Ovary (tissue), 3 donors: Measurements from ENCODE around the gene ARHGAP10.

Source experiments
- POLR2A ChIP-seq: fragments of 450-650 bp; IDR thresholded peaks from one replicate; pipeline ENCODE4 v1.6.1; 2017; ENCODE audit warnings: antibody characterized with exemption, mild to moderate bottlenecking, moderate library complexity
- TF ChIP-seq, protein P1 (sequence below), 3 donors: fragments of 450-650 bp in 2 of 3; fragments of 200-600 bp in 1 of 3; IDR thresholded peaks; one replicate each; pipeline versions ENCODE4 v1.5.1 to v1.8.0; 2016 to 2022; ENCODE audit warnings: antibody characterized with exemption in 3 of 3, mild to moderate bottlenecking in 1 of 3
- donor health status: DM: no; HTN: no; CAD: no.

DNA sequence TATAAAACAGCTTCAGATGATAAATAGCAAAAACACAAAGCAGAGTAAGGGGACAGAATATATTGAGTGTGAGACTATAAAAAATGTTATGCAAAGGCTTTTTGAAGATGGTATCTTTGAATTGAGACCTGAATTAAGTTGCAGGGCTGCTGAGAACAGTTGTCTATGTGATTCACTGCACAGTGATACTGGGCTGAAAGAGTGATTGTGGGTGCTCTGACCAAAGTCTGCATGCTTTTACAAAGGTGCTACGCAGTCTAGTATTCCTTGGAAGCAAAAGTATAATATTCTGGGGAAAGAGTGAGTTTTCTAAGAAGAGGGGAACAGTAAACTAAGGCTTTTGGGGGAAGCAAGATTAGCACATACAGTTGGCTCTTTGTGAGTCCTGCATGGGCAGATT lies 234.0 kb downstream of the ARHGAP10 start:
- TF ChIP-seq, protein P1, sequence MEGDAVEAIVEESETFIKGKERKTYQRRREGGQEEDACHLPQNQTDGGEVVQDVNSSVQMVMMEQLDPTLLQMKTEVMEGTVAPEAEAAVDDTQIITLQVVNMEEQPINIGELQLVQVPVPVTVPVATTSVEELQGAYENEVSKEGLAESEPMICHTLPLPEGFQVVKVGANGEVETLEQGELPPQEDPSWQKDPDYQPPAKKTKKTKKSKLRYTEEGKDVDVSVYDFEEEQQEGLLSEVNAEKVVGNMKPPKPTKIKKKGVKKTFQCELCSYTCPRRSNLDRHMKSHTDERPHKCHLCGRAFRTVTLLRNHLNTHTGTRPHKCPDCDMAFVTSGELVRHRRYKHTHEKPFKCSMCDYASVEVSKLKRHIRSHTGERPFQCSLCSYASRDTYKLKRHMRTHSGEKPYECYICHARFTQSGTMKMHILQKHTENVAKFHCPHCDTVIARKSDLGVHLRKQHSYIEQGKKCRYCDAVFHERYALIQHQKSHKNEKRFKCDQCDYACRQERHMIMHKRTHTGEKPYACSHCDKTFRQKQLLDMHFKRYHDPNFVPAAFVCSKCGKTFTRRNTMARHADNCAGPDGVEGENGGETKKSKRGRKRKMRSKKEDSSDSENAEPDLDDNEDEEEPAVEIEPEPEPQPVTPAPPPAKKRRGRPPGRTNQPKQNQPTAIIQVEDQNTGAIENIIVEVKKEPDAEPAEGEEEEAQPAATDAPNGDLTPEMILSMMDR (IDR thresholded peaks at IDR 0.05) = no peak
- no peak for TF ChIP-seq POLR2A
